ENCODE results near the gene DVL2.

DNA sequence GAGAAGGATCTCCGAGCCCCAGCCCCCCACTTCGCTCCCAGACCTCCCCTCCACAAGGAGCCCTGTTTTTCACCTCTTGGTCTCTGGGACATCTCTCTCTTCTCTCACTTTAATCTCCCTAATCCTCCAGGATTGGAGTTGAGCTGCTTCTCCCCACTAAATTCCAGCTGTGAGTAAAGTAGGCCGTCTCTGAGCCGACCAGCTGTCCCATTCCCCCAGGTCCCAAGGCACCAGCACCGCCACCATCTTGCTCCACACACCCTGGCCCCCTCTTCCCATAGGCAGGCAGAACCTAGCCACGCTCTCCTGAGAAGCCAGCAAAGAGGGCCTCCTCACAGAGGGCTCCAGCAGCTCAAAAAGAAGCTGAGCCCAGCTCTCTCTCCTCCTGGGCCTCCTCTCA, 15.6 kb downstream of the DVL2 start:
- no peak for TF ChIP-seq YY1 (IDR thresholded peaks at IDR 0.05; ENCODE audit: insufficient read depth, insufficient read length)
- TF ChIP-seq ZNF274 (IDR thresholded peaks at IDR 0.05; ENCODE audit: low read depth, low read length): no peak
- TF ChIP-seq SUZ12 (IDR thresholded peaks at IDR 0.05; ENCODE audit: extremely low read depth, insufficient read depth, insufficient read length): no peak
